T47D (cell line): ENCODE measurements around the gene ILKAP.

Experiments
- DNase-seq, 2 experiments: peaks; one replicate each; pipeline versions ENCODE4 v3.0.0 to v3.0.0-alpha.2; 2011 to 2012; ENCODE audit warnings: low read depth in 1 of 2, low spot score in 1 of 2
- JUND ChIP-seq: IDR thresholded peaks from 2 replicates; pipeline ENCODE4 v1.6.1; 2012; ENCODE audit warnings: low read depth
- in situ Hi-C: cut with HindIII; loops from 2 replicates; pipeline ENCODE4 v1.10.0; 2016; ENCODE audit warnings: low sequenced_read_pairs, low pct_unique_long_range_greater_than_20kb

The ILKAP gene

GRCh38 chr2:238240757-238241711, 37.5 kb upstream of the ILKAP start:
- no peak for TF ChIP-seq JUND
- in situ Hi-C loops: no loop called here
- DNase-seq: peak; percentile 60 to 82

DNA sequence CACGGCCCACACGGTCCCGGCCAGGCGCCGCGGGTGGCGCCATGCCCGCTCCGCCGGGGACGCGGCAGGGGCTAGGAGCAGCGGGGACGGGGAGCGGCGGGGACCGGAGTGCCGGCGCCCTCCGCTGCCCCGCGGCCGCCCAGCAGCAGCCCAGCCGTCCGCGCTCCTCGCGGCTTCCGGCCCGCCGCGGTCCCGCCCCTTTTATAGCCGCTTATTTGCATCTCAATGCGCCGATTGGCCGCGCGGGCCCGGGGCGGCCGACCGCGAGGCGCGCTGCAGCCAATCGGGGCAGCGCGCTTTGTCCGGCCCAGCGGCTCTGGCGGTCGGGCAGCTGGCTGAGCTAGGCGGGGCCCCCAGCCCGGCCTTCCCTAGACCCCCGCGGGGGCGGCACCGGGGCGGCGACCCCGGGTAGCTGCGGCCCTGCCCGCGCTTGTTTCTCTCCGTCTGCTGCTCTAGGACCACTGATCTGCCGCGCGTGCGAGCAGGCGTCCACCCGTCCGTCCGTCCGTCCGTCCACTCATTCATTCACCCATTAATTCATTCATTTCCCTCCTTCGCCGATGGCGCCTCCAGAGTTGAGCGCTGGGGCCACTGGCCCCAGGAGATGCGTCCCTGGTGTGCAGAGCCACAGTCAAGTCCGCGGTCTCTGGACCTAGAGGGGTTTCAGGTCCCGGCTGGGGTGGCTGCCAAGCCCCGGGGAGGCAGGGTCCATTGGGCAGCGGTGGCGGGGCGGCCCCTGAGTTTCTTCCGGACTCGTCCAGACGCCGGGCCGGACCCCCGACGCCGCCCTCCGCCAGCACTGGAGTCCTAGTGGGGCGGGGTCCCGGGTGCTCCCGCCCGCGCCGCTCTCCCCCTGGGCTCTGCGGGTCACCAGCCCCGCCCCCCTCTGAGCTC, 36.6 kb upstream of the ILKAP start, which contains the start of gene HES6:
HES6 (minus strand) TSS at position 176 of the 894 bp plus-strand sequence; CDS start at position 43, 133 bp downstream.
- no peak for TF ChIP-seq JUND
- peak; percentile 91 to 94 for DNase-seq
- in situ Hi-C loops: no loop called here

DNA sequence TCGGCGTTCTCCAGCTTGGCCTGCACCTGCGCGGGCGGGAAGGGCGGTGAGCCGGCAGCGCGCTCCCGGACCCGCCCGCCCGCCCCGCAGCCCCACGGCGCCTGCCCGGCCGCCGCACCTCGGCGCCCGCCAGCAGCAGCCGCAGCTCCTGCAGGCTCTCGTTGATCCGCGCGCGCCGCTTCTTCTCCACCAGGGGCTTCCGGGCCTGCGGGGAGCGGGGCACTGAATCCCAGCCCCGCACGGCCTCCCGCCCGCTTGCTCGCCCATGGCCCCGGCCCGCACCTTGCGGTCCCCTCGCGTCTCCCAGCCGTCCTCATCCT, 36.0 kb upstream of the ILKAP start:
- DNase-seq: peak in 1 of 2 experiments; percentile 15
- TF ChIP-seq JUND: no peak
- in situ Hi-C loops: no loop called here

GRCh38 chr2:238238766-238239542, 35.5 kb upstream of the ILKAP start:
- DNase-seq: no peak
- no peak for TF ChIP-seq JUND
- in situ Hi-C loops: no loop called here

DNA sequence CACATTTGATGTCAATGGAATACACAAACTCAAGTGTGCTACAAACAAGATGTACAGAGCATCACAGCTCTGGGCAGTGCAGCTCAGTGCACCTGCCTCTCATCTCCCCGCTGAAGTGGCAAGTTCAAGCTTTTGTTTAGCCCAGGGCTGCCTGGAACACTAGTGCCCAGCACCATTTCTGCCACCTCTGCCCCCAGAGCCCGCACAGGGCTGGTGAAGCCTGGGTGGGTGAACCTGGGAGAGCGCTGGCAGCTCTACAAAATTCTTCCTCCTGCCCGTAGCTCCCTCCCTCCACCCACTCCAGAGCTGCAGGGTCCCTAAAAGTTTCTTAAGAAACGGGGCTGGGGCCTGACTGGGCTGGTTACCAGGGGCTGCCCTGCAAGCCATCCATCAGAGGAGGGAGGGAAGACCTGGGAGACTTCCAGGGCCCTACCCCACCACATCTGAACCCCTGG, 34.8 kb upstream of the ILKAP start:
- TF ChIP-seq JUND: no peak
- in situ Hi-C loops: no loop called here
- no peak for DNase-seq

DNA sequence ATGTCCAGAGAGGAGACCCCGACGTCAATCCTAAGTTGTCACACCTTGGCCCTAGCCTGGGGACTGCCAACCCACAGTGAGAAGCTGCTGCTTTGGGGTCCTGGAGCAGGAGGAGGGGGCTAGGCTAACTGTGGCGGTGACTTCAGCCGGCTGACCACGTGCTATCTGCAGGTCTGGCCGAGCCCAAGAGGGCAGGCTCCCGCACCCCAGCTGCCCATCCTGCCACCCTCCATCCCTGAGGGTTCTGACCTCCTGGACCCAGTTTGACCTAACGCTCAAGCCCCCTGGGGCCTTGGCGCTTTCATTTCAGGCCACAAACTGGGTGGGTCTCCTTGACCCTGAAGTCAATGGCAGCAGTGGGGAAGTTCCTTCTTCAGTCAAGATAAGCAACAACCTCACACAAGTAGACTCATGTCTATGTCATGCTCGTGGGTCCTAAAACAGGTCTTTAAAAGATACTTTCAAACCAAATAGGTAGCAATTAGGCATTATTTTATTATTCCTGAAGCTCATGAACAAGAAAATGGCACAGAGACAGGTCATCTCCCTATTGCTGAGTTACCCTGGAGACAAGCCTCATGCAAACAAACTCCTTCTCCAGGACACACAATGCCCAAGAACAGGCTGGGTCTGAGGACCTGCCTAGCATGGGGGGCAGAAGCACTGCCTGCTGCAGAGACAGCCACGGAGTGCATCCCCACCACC, 34.1 kb upstream of the ILKAP start:
- in situ Hi-C loops: no loop called here
- DNase-seq: no peak
- no peak for TF ChIP-seq JUND

DNA sequence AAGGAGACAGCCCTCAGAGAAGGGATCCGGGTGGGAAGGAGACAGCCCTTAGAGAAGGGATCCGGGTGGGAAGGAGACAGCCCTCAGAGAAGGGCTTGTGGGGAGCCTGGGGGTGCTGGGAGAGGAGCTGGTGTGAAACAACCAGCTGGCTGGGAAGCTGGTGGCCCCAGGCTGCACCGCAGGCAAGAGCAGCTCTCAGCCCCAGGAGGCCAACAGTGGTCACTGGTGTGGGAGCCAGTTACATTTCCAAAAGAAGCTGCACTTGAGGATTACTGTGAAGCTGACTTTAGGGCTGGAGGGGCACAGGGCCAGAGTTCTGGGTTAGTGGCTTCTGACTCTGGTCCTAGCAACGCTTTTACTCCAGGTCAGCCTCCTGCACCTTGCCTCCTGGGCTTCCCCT, 33.1 kb upstream of the ILKAP start:
- in situ Hi-C loops: no loop called here
- DNase-seq: no peak
- TF ChIP-seq JUND: no peak

DNA sequence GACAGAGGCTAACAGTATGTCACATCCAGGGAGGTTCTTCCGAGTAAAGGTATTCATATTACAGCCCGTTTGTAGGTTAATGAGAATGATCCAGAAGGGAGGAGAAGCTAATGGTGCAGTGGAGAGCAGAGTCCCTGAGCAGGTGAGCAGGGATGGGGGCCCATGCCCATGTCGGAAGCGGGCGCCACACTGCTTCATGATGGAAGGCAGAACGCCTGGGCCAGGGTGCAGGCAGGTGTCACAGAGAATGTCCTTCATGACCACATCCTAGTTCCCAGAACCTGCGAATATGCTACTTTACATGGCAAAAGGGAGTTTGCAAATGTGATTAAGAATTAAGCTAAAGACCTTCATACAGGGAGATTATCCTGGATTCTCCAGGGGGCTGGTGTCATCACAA, 32.4 kb upstream of the ILKAP start:
- TF ChIP-seq JUND: no peak
- no peak for DNase-seq

GRCh38 chr2:238235331-238235732, 31.8 kb upstream of the ILKAP start:
- no peak for TF ChIP-seq JUND
- in situ Hi-C loops: no loop called here
- DNase-seq: no peak

More for the DNA sequence above, 32.4 kb upstream of the ILKAP start:
- in situ Hi-C loops: no loop called here

DNA sequence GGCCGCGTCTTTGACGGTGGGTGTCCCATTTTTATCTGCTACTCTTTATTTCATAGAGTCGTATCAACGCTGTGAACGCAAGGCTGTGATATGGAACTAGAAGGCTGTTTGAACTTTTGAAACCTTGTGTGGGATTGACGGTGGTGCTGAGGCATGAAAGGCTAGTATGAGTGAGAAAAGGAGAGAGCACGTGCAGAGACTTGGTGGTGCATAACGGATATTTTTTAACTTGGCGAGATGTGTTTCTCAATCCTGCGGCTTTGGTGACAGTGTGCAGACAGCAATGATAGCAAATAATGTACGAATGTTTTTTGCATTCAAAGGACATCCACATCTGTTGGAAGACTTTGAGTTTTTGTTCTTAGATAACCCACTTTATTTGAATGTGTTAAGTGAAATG, 30.1 kb upstream of the ILKAP start:
- in situ Hi-C loops: no loop called here
- no peak for DNase-seq
- TF ChIP-seq JUND: no peak

DNA sequence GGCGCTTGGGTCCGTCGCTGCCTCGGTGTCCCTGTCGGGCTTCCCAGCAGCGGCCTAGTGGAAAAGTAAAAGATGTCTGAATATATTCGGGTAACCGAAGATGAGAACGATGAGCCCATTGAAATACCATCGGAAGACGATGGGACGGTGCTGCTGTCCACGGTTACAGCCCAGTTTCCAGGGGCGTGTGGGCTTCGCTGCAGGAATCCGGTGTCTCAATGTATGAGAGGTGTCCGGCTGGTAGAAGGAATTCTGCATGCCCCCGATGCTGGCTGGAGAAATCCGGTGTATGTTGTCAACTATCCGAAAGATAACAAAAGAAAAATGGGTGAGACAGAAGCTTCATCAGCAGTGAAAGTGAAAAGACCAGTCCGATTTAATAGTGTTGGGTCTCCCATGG, 28.3 kb upstream of the ILKAP start:
- no peak for DNase-seq
- in situ Hi-C loops: no loop called here
- TF ChIP-seq JUND: no peak
